GM15510 (cell line): ENCODE results near the gene XPR1.

Source experiments
- POLR2A ChIP-seq: IDR thresholded peaks from 3 replicates; pipeline ENCODE4 v1.6.1; 2011; ENCODE audit warnings: borderline replicate concordance; ENCODE audit not compliant: insufficient read length; ENCODE audit errors: extremely low read depth

XPR1 gene

GRCh38 chr1:180631766-180632325 is at the start of gene XPR1:
Gene XPR1 (plus strand): TSS chr1:180632022. CDS start chr1:180632202, 180 bp downstream.
- TF ChIP-seq POLR2A, result peak; percentile 77

GRCh38 chr1:180584869-180585268 is 47.0 kb upstream of the XPR1 start:
- TF ChIP-seq POLR2A, result no peak

GRCh38 chr1:180585994-180586359 is 45.8 kb upstream of the XPR1 start:
- no peak for TF ChIP-seq POLR2A

GRCh38 chr1:180586671-180587155 is 45.1 kb upstream of the XPR1 start:
- no peak for TF ChIP-seq POLR2A

- TF ChIP-seq POLR2A, result no peak
Measured at GRCh38 chr1:180588121-180588520, 43.7 kb upstream of the XPR1 start.

- TF ChIP-seq POLR2A, result no peak
Measured at GRCh38 chr1:180590889-180591288, 40.9 kb upstream of the XPR1 start.

- TF ChIP-seq POLR2A, result no peak
Measured at GRCh38 chr1:180593382-180593781, 38.4 kb upstream of the XPR1 start.

GRCh38 chr1:180594723-180595122 is 37.1 kb upstream of the XPR1 start:
- TF ChIP-seq POLR2A, result no peak

GRCh38 chr1:180595966-180596365 is 35.9 kb upstream of the XPR1 start:
- TF ChIP-seq POLR2A, result no peak

GRCh38 chr1:180597520-180597919 is 34.3 kb upstream of the XPR1 start:
- no peak for TF ChIP-seq POLR2A

- TF ChIP-seq POLR2A, result no peak
Measured at GRCh38 chr1:180598333-180598974, 33.4 kb upstream of the XPR1 start.

- no peak for TF ChIP-seq POLR2A
Measured at GRCh38 chr1:180600343-180600742, 31.5 kb upstream of the XPR1 start.

- TF ChIP-seq POLR2A, result no peak
Measured at GRCh38 chr1:180601512-180601911, 30.3 kb upstream of the XPR1 start.

GRCh38 chr1:180603223-180603849 is 28.5 kb upstream of the XPR1 start:
- TF ChIP-seq POLR2A, result no peak

- TF ChIP-seq POLR2A, result no peak
Measured at GRCh38 chr1:180603850-180604226, 28.0 kb upstream of the XPR1 start.

GRCh38 chr1:180606155-180606554 is 25.7 kb upstream of the XPR1 start:
- TF ChIP-seq POLR2A, result no peak

- no peak for TF ChIP-seq POLR2A
Measured at GRCh38 chr1:180609643-180610555, 21.9 kb upstream of the XPR1 start.
